Medulla oblongata (tissue), 1 donor: ENCODE data around the gene FAM156A.
"Not testable (repeated sequence)": the region's sequence is repeated elsewhere in the genome, so short reads cannot be mapped to it uniquely, and the experiment has no call there.

Experiments
- DNase-seq: peaks from one replicate; pipeline ENCODE4 v3.0.0-alpha.2; 2015; ENCODE audit errors: extremely low spot score

FAM156A gene

GRCh38 chrX:52958113-52958959 is at the start of gene FAM156A:
FAM156A (minus strand) TSS chrX:52958518; CDS start chrX:52948588, 9,930 bp downstream.
- DNase-seq: not testable (repeated sequence)

DNA sequence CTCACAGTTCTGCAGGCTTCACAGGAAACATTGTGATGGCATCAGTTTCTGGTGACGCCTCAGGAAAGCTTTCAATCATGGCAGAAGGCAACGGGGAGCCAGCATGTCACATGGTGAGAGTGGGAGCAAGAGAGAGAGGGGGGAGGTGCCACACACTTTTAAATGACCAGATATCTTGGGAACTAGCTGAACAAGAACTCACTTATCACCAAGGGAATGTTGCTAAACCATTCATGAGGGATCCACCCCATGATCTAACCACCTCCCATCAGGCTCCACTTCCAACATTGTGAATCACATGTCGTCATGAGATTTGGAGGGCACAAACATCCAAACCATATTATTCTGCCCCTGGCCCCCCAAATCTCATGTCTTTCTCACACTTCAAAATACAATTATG is 47.0 kb upstream of the FAM156A start:
- DNase-seq: no peak

GRCh38 chrX:53004811-53005210 is 46.5 kb upstream of the FAM156A start:
- DNase-seq: peak; percentile 28

DNA sequence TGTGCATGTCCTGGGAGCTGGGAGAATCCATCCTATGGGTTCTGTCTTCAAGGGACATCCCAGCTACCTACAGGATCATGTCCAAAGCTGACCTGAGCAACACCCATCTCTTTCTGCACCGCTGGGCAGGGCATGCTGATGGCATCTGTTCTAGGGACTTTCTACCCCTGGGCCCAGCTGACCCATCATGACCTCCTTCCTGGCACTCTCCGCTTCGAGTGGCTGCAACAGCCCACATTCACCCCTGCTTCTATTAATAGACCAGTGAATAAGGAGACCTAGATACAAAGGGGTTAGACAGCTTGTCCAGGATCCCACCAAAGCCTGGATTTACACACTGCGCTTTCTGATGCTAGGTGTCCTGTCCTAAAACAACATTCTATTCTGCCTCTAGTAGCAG is 45.7 kb upstream of the FAM156A start:
- no peak for DNase-seq

- DNase-seq: no peak
These were observed 44.8 kb upstream of the FAM156A start for GRCh38 chrX:53003111-53003510.

GRCh38 chrX:53001958-53002357 is 43.6 kb upstream of the FAM156A start:
- peak; percentile 19 for DNase-seq

DNA sequence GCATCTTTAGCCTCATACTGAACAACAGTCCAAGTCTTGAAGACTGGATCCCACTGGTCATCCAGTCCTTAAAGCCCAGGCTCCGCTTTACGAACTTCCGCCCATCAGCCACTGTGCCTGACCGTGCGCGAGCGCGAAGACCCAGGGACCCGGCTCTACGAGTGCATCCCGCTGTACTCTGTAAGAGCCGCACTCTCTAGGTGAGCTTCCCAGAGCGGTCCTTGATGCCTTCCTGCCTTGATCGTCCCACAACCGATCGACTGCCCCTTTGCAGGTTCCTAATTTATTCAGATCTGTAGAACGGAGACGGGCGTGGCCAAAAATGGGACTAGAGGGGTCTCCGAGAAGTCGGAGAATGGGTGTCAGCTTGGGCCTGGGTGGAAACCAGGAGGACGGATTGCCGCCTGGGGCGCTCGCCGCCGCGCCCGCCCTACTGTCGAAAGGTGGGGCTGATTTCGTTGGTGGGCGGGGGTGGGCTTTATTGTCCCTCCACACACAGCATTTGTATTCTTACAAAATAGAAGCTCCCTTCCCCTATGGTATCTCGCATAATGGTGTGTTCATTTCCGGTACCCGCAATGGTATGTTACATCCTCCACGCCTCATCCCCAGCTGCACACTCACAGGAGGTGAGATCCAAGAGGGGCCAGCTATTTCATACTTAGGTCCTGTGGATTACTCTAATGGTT is 42.3 kb upstream of the FAM156A start:
- no peak for DNase-seq

- no peak for DNase-seq
These were observed 37.6 kb upstream of the FAM156A start for GRCh38 chrX:52995987-52996331.

GRCh38 chrX:52995135-52995986 is 37.0 kb upstream of the FAM156A start:
- peak; percentile 95 for DNase-seq

GRCh38 chrX:52990848-52991247 is 32.5 kb upstream of the FAM156A start:
- DNase-seq: no peak

DNA sequence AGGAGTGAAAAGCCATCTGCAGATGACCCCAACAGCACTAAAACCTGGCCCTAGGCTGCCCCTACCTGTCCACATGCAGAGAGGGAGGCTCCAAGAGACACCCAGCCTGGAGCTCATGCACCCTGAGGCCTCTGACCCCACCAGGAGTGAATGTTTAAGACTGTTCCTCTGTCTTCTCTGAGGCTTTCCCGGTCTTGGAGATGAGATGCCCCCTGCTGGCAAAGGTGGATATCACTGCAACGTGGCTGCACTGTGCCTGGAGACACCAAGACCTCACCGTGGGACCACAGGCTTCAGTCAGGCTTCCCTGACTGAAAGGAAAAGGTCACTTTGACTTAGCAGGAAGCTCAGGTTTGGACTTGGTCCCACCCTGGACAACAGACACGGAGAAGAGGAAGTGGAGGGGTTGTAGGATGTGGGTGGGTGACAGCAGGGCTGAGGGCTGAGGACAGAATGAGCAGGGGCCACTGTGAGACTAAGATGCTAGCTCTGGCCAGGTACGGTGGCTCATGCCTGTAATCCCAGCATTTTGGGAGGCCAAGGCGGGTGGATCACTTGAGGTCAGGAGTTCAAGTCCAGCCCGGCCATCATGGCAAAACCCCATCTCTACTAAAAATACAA is 31.8 kb upstream of the FAM156A start:
- DNase-seq: peak; percentile 42

DNA sequence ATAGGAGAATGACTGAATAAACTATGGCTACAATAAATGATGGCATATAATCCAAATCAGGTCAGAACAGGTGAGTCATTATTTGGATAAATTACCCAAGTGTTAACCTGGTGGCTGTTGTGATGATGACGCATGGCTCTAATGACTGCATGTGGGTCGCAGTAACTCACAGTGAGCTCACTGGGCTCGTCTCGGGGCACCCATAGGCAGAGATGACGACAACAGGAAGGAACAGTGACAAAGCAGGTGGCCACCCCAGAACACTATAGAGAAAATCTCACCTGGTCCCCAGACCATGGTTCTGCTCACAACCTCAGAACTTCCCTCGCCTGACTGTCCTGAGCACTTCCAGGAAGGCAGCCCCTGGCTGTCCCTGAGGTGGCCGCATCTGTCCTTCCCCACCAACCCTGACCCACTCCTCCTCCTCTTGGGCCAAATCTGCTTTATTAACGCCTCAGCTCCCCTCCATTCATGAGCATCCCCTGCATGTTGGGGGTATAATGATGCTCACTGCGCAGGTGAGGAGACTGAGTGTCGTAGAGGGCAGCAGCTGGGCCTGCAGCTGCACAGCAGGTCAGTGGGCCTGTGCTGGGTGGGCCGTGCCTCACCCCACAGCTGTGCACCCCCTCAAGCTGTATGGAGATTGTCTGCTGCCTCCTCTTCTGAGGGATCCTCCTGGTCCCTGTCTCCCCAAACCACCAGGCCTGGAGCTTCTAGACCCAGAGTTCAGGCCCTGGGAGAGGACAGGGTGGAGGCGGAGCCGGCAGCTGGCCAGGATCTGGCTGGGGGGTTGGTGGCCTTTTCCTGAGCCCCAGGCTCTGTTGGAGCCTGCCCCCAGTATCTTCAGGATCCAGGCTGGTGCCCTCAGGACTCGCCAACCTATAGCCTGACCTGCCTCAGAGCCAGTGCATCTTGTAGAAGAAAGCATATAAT is 30.9 kb upstream of the FAM156A start:
- DNase-seq: no peak

GRCh38 chrX:52983321-52984000 is 25.1 kb upstream of the FAM156A start:
- DNase-seq: no peak

GRCh38 chrX:52979993-52980392 is 21.7 kb upstream of the FAM156A start:
- no peak for DNase-seq

DNA sequence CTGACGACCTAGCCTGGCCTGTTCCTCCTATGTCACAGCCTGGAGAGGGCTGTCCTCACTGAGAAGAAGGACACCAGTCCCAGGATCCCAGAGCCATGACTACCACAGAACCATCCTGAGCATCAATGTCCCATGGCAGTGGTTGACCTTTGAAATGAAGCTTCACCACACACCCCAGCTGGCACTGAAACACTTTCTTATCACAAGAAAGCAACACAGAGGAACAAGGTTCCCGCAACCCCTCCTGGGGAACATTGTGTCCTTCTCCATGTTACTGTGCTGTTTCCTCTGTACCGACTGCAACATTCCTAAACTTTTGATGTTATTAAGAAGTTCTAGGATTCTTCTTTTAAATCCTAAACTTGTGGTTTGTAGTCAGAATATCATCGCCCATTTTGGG is 21.2 kb upstream of the FAM156A start:
- DNase-seq: no peak

DNA sequence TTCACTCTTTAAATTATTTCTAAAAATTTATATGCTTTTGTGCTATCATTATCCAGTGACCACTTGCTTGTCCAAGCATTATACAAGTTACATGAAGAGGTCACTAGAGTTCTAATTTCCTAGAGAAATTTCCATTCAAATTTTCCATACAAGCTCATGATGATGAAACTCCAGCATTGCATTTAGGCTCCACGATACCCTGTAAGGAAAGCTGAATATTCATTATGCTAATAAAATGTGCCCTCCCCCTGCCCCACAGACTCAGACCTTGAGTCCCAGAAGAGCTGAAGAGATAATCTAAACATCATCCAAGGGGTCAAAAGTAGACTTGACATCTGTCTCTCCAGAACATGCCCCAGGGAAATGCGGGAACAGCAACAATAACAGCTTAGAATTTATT is 19.6 kb upstream of the FAM156A start:
- no peak for DNase-seq

GRCh38 chrX:52975576-52975975 is 17.3 kb upstream of the FAM156A start:
- DNase-seq: not testable (repeated sequence)

DNA sequence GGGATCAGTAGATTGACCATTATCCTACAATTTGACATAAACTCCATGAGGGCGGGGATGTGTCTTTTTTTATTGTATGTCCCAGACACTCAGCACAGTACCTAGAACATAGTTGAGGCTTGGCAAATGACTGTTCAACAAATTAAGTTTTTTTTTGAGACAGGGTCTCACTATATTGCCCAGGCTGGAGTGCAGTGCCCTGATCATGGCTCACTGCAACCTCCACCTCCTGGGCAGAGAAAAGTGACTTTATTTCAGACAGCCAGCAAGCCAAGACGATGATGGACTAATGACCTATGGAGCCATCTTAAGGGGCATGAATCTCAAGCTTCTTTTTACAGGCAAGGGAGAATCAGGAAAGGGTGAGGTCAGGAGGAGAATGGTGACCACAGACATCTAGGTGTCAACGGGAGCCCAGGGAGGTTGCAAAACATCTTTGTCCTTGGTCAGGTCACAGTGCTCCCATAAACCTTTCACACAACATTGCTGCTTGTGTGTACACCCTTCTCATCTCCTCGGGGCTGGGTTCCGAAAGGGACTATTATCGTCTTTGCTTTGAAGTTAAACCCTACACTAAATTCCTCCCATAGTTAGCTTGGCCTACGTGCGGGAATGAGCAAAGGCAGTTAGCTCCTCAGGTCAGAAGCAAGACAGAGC is 16.1 kb upstream of the FAM156A start:
- DNase-seq: not testable (repeated sequence)

DNA sequence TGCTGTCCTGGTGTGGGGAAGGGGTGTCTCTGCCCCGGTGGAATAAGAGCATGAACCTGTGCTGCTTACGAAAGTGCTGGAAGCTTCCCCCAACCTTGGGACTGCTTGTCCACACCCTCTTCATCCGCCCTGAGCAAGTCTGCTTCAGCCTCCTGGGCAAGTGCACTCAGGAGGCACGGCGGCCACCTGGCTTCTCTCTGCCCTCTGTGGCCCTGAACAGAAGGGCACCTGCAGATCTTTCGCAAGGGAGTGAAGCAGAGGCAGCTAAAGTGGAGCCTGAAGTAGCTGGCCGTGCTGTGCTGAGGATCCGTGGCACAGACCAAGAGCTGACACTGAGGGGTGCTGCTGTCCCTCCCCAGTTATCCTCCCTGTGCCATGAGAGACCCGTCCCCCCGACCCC is 9.6 kb upstream of the FAM156A start:
- not testable (repeated sequence) for DNase-seq
